Stimulated activated CD4-positive, alpha-beta T cell treated with anti-CD3 and anti-CD28 coated beads, Interleukin-1b, Interleukin-23, amount 100 ng/mL, for 4 hours (primary cell): Measurements from ENCODE around the gene OR2T1.
"Not testable (repeated sequence)": the region's sequence is repeated elsewhere in the genome, so short reads cannot be mapped to it uniquely, and the experiment has no call there.

ENCODE experiments used
- DNase-seq, 2 donors: peaks; one replicate each; pipeline ENCODE4 v3.0.0-alpha.2; 2020; ENCODE audit warnings: low read depth in 2 of 2

The OR2T1 gene

DNA sequence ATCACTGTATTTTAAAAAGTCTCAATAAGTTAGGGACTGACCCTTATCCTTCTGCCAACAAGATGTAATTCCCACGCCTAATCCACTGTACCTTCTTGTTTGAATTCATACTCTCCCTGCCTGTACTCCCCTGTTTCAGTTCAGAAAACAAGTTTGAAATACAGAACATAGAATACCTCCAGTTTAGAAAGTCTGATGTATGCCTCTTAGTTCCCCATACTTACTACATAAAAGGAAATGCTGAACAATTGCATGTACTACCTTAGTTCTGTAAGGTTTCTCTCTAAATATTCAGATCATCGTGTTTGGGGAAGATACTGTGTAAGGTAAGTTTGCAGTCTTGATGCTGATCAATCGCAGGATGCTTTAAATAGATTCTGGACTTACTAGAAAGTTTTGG, 33.5 kb downstream of the OR2T1 start:
- DNase-seq: not testable (repeated sequence)

DNA sequence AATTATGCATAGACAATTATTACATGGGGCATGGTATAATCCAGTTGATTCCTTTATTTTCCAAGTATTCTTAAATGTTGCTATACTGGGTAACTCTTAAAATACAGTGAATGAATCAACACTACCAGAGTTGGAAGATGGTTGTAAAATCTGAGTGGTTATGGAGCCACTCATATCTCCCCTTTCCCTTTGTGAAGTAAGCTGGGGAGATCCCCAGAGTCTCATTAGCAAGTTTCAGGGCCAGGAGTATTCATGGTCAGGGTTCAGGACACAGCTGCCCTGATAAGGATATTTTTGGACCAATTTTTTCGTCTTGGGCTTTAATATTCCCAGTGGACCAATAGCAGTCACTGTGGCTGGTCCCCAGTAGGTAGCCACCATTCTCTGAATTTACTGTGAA, 35.8 kb downstream of the OR2T1 start:
- DNase-seq: not testable (repeated sequence)

DNA sequence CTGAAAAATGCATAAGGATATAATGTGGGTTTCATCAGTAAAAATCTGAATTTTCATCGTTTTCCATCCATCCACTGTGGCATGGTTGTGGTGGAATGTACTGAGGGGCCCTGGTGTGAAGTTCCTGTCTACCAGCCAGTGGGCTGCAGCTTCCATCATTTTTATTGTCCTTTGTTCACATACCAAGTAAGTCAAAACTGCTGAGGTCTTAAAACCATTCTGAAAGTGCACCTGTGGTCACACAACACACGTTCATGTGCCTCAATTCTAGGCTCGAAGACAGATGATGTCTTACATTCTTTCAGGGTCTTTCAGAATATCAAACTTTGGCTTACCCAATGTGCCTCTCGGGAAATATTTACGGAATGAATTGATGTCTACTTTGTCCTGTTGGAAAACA, 36.4 kb downstream of the OR2T1 start:
- DNase-seq: not testable (repeated sequence)

DNA sequence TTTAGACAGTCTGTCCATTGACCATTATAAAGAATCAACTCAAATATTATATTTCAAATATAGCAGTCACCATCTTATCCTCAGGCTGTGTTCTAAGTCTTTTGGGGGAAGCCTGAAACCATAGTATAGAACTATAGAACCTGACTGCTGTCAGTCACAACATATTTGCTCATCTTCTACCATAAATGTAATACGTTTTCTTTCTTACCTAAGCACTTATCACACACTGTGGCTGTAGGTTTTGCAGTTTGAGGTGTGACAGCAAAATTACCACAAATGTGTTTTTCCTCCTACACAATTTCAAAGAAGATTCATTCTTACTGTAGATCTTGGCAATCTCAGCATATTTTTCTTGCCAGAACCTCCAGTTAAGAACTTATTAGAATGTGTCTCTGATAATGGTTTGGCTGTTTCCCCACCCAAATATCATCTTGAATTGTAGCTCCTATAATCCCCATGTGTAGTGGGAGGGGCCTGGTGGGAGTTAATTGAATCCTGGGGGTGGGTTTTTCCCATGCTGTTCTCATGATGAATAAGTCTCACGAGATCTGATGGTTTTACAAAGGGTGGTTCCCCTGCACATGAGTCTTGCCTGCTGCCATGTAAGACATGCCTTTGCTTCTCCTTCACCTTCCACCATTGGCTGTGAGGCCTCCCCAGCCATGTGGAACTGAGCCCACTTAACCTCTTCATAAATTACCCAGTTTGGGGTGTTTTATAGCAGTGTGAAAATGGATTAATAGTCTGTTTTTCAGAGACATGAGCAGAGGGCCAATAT, 39.8 kb downstream of the OR2T1 start:
- DNase-seq: not testable (repeated sequence)

DNA sequence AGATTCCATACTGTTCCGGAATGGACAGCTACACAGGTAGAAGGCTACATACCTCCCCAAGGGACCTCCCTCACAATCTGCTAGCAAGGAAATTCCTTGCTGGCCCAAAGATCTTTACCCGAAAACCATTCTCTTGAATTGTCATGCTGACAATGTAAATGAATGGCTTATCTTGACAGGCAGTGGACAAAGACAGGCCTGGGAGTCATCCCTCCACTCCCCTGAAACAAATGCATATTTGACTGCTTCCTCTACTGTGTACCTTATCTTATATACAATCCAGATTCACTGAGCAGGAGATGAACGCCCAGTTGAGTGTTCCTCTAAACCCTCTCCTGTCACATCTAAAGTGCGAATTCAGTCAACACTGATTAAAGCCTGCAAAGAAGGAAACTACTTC, 41.8 kb downstream of the OR2T1 start:
- not testable (repeated sequence) for DNase-seq

DNA sequence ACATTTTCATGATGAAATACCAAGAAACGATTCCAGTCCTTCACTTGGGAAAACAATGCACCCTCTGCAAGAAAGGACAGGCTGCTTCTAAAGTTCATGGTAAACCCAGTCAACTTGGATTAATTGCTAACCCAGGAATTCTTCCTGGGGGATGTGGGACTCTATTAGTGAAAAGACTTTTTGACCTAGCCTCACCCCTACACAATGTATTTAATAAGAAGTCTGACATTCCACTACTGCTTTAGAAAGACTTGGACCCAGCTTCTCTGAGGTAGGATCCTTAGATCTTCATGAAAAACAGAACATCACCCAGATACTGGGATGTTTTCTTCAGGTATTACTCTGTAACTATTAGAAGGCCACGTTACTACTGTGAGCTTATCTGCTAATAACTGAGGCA, 42.6 kb downstream of the OR2T1 start, which contains the start of gene OR2T2:
TSS of gene OR2T2 (plus strand) at position 239 of the 400 bp plus-strand sequence. CDS start 7,161 bp downstream, outside the sequence.
- not testable (repeated sequence) for DNase-seq

DNA sequence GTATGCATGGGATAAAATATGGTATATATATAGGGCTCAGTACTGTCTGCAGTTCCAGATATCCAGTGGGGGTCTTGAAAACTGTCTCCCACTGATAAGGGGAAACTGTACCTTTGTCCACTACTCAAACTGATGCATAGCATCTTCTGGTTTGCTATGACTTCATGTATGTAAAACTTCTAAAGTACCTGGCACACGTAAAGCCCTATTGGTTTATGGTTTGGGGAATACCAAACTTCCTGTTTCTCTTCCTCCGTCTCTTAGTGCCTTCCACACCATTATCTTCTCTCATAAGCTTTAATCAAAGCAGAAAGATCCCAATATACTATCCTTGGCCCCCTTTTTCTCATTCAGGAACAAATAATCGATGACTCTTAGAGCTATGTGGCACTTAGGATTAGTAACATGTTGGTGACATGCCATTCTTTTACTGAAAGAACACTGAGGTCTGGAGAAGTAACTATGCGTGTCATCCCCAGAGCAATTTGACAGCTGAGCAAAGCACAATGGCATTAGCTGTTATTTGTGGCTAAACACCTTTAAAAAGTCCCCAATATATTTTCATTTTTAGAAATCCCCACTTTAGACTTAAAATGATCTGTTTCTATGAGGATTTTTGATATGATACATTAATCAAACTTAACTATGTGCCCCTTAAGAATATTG, 45.7 kb downstream of the OR2T1 start:
- DNase-seq: not testable (repeated sequence)

DNA sequence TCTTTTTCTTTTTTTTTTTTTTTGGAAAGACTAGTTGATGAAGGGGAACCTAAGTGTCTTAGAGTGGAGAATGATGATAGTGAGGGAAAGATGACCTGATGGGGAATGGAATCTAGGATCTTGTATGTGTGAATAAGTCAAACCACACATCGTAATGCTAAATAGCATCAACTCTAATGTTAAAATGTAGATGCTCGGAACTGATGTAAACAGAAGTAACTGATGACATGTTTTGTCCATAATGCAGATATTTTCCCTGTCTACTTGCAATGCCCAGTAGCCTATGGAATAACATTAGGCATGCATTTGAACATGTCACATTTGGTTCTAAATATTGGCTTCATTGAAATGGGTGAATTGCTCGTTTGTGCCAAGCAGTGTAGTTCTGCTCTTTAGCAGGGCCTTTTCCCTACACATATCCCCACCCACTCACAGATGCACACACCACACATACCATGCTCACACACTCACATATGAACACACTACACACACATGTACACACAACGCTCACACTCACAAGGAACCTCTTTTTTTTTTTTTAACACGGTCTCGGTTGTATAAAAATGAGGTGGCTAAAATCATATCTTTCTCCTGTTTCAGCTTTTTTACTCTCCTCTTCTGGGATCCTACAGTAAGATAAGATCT, 47.1 kb downstream of the OR2T1 start:
- not testable (repeated sequence) for DNase-seq

DNA sequence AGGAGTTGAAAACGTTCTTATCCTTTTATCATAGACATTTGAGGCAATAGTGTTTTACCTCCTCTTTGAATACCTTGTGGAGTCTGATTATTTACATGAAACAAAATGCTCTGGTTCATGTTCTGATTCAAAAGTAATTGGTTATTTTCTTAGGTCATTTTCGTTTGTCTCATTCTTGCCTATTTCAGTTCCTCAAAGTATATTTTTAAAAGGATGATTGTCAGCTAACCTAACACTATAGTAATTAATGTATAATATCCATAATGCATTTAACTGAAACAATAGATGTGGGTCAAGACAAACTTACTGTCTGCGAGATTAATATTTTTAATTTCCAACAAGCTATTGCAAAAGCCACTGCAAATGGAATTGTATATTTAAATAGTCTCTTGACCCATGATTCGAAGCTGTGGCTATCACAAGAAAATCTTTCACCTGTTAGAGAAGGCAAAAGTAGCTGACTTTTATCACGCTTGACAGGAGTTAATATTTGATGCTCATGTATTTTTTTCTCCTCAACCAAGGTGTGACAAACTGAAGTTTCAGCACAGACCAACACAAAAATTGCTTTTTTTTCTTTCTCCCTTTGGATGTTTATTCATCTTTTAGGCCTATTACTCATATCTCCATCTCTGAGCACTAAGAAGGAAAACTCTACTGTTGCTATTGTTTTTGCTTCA, 47.8 kb downstream of the OR2T1 start:
- DNase-seq: not testable (repeated sequence)

DNA sequence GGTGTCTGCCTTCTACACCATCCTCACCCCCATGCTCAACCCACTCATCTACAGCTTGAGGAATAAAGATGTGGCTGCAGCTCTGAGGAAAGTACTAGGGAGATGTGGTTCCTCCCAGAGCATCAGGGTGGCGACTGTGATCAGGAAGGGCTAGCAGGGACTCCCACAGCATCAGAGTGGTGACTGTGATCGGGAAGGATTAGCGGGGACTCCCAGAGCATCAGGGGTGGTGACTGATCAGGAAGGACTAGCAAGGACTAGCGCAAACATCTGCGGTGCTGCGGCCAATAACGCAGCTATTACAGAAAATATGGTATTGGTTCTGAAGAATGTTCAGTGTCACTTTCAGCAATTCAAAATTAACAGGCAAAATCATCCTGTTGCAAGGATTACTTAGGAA, 50.8 kb downstream of the OR2T1 start:
- not testable (repeated sequence) for DNase-seq

DNA sequence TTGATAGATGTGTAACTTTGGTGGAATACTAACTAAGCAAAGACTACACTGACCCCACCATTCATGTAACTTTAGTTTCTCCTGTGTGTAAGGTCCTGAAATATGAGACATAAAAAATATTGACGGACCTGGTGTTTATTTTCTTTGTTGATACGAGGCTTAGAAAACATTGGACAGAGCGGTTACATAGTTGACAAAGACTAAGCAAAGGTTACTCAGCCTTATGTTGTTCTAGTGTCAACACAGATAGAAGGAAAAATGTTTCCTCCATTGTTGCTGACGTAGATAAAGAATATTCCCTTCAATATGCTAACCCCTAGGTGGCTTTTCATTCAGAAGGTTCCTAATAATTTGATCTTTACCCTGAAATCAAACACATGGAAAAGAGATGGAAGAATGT, 52.2 kb downstream of the OR2T1 start:
- DNase-seq: not testable (repeated sequence)

DNA sequence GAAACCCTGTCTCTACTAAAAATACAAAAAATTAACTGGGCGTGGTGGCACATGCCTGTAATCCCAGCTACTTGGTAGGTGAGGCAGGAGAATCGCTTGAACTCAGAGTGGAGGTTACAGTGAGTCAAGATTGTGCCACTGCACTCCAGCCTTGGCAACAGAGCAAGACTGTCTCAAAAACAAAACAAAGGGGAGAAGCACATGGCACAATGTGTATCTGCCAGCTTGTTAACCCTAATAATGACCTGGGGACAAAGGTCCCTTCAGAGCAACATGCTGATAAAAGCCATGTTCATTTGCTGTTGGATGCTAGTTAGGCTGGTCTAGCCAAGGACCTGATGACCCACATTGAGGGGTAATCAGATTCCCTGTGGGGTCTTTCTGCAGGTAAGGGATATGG, 53.8 kb downstream of the OR2T1 start:
- DNase-seq: not testable (repeated sequence)
